ENCODE measurements around the gene MVB12B.
A peak's percentile ranks its signal among the peaks of the same experiment; 100 is the strongest.

MVB12B gene

DNA sequence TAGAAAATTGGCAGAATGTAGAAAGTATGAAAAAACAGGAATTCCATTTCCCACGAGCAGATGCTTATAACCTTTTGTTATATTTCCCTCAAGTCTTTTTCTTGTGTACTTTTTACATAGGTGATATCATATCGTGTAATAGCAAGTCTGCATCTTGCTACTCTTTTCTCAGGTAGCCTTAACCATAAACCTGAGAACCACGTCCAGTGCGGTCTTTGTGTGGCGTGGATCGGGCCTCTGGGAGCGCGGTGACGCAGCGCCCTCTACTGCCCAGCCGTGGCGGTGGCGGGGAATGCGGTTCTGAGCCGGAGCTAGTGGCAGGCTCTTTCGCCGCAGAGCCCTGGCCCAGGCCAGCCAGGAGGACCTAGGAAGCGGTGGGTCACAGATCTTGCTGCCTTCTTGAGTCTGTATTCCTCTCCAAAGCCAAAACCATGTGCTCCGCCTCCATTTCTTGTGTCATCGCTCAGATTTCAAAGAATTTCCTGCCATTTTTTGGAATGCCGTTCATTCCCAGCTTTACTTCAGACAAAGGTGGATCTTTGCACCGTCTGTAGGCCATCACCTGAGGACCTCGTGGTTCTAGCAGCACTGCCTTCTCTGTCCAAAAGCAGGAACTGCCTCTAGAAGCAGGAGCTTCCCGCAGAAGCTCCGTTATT lies 71.9 kb downstream of the MVB12B start:
- peak; percentile 12 for FAIRE-seq
- peak; percentile 67 for DNase-seq (ENCODE audit: extremely low spot score, insufficient read length, low read depth)

DNA sequence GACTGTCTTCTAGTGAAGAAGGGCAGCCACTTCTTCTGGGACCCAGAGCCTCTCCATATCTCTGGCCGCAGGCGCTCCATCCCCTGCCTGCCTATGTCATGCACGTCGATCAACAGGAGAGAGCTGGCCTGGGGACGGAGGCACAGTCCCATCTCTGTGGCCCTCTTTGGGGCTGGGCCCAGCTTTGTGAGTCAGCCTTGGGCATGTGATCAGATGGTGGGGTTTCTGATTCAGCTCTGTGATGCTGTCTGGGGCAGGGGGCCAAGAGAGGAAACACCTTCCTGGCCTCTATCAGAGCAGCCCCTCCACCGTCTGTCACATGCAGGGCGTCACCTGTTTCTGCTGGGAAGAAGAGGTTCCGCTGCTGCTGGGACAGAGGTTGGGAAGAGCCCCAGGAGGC lies 72.6 kb downstream of the MVB12B start:
- DNase-seq (ENCODE audit: extremely low spot score, insufficient read length, low read depth): no peak

DNA sequence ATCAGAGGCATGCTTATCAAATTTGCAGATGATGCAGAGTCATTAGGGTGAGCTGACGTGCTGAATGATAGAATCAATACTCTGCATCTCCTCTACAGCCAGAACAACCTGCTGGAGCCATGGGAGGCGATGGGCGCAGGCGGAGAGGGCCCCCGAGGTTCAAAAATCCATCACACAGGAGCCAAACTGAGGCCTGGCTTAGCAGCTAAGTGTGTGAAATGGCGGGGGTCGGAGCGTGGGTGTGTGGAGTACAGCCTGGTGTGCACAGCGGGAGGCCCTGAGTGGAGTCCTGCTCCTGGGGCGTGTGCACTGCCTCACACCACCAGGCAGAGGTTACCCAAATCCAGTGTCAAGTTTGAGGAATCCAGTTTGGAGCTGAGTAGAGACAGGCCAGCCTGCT lies 73.2 kb downstream of the MVB12B start:
- no peak for DNase-seq (ENCODE audit: extremely low spot score, insufficient read length, low read depth)
- FAIRE-seq: no peak

More for the DNA sequence above, 72.6 kb downstream of the MVB12B start:
- FAIRE-seq: no peak

DNA sequence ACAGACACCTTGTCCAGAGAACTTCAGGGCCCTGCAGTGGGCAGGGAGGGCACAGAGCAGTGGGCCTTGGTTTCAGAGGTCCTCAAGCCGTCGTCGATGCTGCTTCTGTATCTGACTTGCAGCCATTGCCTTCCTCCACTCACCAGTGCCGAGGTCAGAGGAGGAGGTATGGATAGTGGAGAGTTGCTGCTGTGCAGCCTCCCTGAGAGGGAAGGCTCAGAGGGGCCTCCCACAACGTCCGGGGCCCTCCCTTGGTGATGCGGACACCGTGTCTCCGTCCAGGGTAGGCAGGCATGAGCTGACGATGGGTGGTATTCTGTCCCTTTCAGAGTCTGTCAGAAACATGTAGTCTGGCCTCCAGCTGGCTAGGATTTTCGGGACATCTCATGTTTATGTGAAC lies 73.9 kb downstream of the MVB12B start:
- DNase-seq (ENCODE audit: extremely low spot score, insufficient read length, low read depth): no peak
- FAIRE-seq: no peak

DNA sequence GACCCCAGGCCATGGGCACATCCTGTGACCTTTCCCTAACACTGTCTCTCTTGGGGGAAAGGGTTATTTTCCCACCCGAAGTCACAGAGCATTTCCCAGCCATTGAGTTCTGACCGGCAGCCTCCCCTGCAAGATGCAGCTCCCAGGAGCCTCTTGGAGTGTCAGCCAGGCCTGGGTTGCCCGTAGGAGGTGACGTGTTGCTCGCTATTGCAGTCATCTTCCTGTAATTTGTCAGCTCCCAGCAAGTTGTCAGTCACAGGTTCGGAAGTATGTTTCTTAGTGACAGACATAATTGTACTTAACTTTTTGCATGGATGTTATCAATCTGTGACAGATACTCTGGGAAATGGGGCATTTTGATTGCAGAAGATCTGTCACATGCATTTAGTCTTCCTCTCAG lies 74.5 kb downstream of the MVB12B start:
- FAIRE-seq: no peak

DNA sequence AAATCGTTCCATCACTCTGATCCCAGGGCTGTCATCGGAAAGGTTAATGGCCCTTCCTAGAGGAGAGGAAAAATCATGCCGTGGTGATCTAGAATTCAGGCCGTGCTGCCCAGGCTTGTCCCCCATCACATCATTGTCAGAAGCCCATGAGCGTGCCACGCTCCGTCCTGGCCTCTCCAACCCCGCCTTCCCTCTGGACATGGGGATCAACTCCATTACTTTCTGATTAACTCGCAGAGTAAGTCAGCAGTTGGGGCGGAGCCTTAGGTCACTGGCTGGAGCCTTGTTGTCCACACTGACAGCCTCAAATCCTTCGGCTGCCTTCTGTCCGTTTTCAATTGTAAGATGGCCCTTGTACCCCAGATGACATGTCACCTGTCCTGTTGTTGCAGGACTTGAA lies 75.0 kb downstream of the MVB12B start:
- DNase-seq (ENCODE audit: extremely low spot score, insufficient read length, low read depth): no peak
- FAIRE-seq: no peak

More for the DNA sequence above, 74.5 kb downstream of the MVB12B start:
- no peak for DNase-seq (ENCODE audit: extremely low spot score, insufficient read length, low read depth)

DNA sequence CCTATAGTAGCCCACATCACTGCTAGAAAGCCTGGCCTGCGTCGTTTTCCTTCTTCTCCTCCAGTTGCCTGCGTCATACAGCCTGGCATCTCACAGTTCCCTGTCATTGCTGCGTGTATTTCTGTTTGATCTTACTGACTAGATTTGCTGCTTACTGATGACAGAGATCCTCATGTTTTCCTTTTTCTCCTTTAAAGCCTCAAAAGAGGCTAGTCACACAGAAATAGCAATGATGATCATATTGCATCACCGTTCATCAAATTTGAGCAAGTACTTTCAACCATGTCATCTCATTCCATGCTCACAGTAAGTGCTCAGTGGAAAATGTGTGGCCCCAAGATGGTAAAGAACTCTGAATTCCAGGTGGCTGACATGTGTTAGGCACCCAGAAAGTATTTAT lies 76.8 kb downstream of the MVB12B start:
- FAIRE-seq (no peak), DNase-seq (ENCODE audit: extremely low spot score, insufficient read length, low read depth) (no peak)

DNA sequence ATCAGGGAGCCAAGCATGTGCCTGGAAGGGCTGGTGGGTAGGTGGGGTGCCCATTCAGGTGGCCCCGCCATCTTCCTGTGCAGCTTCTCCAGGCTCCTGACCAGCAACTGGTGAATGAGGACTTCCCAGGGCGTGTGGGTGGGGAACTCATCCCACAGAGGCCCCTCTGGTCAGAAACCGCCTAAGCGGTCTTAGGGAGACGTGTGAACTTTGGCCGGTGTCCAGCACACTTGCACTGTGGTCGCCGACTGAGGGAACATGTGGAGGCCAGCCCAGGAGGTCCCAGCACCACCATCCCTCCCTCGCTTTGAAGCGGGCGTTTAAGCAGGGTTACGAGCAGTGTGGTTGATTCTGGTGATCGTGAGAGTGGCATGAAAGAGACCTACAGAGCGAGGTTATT lies 77.8 kb downstream of the MVB12B start:
- DNase-seq (ENCODE audit: extremely low spot score, insufficient read length, low read depth): no peak
- FAIRE-seq: no peak

DNA sequence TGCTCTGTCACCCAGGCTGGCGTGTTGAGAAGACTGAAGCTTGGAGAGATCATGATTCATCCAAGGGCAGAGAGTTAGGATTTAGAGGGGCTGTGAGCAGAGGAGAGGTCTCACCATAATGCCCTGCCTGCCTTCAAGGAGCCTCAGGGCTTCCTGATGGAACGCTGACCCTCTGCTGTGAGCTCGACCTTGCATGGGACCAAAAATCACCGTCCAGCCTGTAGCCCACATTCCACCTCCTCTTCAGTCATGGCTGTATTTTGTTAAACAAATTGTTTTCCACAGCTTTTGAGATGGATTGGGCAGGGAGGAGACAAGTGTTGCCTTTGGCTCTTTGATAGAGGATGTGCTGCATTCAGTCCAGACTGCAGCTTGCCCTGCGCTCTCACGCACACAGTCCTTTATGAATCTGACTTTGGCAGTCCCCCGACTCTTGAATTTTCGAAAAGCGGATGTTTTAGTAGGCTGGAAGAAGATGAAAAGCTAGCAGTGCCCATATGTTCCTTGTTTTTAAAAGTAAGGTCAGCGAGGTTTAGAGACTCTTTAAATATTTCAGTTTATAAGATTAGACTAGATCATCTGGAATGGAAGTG lies 79.5 kb downstream of the MVB12B start:
- no peak for FAIRE-seq

DNA sequence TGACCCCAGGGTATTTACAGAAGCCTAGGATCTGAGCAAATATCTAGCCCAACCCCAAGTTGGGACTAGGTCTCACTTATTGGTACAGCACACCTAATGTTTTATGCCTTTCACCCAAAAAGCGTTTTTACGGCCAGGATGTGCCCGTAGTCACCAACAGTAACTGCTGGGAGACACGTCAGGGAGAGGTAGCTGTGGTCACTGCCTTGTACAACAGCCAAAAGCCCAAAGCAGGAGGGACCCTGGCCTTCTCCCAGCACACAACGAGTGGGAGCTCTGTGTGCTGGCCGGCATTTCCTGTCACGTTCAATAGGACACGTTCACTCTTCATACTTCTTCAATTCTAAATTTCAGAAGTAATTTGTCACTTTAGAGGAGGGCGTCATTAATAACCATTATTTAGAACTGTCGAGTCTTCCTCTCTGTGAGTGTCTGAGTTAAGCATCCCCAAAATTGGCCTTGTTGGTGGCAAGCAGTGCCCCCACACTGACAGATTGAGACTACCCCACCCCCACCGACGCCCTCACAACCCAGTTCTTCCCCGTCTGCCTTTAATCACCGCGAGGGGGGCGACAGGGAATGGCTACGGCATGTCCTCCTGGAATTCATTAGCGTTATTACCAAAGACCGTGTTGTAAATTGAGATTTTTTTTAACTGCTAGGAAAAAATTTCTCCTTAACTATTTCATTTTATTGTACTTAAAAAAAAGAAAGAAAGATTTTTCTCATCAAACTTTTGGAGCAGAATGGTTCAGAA lies 80.7 kb downstream of the MVB12B start:
- FAIRE-seq (no peak), DNase-seq (ENCODE audit: extremely low spot score, insufficient read length, low read depth) (no peak)

More for the DNA sequence above, 79.5 kb downstream of the MVB12B start:
- DNase-seq (ENCODE audit: extremely low spot score, insufficient read length, low read depth): no peak

DNA sequence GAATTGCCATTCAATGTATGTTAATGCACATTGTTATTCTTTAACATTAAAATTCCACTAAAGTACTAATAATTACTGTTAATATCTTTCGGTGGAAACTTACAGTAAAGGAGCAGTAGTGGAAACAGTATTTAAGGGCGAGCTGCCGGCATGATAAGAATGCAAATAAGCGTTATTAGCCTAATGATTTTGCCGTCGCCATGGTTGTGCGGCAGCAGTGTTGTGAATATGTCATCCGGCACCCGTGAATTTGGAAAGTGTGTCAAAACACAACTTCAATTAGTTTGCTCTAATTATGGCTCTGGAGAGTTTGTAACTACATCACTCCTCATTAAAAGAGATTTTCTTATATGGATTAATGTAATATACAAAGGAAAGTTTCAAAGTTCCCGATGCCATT lies 81.4 kb downstream of the MVB12B start:
- DNase-seq (ENCODE audit: extremely low spot score, insufficient read length, low read depth) (no peak), FAIRE-seq (no peak)

DNA sequence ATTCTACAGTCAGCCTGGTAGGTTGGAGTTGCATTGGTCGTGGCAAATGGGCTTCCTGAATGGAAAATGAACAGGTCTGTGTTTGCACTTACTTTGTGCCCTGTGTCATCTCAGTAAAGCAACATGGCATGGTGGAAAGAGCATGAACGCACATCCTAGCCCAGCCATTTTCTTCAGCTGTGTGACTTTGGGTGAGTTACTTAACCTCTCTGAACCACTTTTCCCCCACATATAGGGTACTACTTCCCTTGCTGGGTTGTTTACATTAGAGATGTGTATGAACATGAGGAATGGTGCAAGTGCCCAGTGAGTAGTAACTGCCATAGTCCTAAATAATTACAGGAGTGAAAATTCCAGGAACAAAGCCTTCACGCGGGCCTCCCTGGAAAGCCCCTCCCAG lies 83.6 kb downstream of the MVB12B start:
- no peak for DNase-seq (ENCODE audit: extremely low spot score, insufficient read length, low read depth)
- FAIRE-seq: no peak

DNA sequence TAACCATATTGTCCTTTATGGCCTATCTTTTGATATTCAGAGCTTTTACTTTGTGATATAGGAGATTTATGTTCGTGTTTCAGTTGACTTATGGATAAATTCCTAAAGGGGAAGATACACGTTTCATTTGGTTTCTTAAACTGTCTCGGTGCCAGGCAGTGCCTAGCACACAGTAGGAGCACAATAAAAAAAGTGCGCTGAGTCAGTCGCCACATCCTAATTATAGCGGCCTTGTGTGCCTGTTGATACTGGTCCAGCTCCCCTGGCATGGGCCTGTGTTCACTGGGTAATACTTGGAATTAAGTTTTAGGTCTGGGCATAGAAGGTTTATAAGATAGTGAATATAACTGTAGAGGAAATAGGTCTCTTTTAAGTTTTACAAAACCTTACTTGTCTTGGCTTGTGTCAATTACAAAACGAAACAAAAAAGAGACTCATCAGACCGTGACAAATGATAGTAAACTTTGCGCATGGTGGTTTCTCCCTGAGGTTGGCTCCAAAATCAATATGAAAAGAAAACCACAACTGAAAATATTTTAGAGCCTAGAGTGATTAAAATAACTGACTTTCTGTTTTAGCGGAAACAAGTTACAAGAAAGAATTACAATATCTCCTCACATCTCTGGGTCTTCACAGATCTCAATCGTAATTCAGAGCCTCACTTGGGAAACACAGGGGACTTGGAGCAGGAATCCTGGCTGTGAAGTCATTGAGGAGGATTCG lies 84.8 kb downstream of the MVB12B start:
- FAIRE-seq (peak; percentile 93), DNase-seq (ENCODE audit: extremely low spot score, insufficient read length, low read depth) (peak; percentile 54)

DNA sequence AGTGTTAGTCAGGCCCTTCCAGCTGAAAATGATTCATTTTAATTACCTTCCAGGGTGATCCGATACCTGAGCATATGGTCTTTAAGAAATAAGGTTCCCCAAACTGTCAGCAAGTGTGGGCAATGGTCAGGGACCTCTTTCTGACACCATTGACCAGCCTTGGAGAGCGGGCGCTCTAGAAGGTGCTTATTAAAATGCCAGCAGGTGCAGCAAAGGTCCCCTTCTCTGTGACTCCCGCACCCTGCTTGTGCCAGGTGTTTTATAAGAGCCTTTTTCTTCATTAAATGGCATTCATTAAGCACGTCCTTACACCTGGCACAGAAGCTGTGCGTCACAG lies 85.3 kb downstream of the MVB12B start:
- DNase-seq (ENCODE audit: extremely low spot score, insufficient read length, low read depth) (no peak), FAIRE-seq (no peak)

DNA sequence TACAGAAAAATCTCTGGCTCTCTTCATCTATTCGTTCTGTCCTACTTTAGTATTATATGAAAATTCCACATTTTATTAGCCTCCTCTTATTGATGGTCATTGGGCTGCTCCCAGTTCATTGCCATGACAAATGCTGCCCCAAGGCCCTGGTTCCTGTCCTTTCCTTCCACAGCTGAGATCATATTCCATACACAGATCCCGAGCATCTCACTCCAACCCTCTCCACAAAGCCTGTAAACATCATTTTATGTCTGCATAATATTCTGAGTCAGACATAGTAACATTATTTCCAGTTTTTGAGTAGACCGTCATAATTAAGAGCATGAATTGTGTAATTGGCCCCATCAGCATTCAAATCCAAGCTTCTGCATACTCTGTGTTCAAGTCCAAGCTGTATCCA lies 86.3 kb downstream of the MVB12B start:
- FAIRE-seq (no peak), DNase-seq (ENCODE audit: extremely low spot score, insufficient read length, low read depth) (no peak)

DNA sequence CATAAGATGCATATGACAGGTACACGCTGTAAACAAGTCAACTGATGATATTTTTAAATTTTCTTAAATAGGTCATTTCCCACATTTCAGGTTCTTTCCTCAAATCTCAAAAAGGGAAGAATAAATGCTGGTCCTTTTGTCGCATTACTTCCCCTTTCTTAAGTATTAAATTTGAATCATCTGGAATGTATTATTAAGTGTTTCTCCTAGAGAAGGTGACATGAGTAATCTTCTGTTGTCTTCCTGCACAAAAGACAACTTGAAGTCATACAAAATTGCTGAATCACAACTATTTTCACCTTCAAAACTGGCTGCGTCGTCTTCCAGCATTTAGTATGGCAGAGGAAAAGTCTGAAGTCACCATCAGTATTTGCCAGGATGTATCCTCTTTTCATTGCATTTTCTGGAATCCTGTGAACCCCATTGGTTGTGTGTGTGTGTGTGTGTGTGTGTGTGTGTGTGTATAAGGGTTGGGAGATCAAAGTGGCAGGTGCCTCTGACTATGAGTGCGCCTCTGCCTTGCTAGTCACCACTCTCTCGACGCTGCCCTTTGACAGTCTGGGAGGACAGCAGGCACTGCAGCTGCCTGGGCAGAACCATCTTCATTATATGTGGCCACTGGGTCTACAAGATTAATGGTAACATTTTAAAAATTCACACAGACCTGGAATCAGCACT lies 86.9 kb downstream of the MVB12B start:
- FAIRE-seq (no peak), DNase-seq (ENCODE audit: extremely low spot score, insufficient read length, low read depth) (no peak)

DNA sequence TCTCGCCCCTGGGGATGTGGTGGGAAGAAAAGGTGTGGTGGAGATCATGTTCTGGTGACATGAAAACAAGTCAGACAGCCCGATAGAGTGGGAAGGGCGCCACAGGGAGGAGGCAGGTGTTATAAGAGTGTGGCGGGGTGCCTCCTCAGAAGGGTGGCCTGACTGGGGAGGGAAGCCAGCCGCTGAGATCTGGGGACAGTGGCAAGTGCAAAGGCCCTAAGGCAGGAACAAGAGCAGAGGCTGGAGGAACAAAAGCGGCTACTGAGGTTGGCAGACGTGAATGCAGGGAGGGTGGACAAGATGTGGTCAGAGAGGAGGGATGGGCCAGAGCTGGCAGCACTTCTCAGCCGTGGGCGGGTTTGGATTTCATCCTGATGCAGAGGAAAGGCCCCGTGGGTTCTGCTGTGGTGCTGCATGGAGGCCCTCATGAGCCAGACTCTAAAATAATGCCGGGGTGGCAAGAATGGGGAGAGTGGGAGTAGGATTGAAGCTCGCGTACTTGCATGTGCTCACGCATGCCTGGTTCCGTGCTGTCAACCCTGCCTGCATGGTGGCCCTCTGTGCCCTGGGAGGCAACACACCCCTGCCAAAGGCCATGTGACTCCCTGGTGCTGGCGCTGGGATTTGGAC lies 89.2 kb downstream of the MVB12B start:
- no peak for DNase-seq (ENCODE audit: extremely low spot score, insufficient read length, low read depth)
- FAIRE-seq: no peak

DNA sequence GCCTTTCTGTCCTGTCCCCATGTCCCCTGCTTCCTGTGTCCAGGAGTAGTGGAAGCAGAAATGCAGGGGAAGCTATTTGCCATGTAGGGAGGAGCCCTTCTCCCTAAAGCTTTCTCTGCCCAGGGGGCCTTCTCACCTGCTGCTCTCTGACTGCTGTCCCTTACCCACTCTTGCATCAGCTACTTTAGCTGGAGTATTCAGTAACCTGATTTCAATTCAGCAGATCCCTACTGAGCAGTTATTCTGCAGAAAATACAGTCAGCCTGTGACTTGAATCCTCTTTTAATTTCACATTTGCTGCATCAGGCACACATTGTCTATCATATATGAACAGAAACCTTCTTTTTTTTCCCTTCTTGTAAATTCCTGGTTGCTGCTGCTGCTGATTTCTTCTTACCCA lies 90.4 kb downstream of the MVB12B start:
- DNase-seq (ENCODE audit: extremely low spot score, insufficient read length, low read depth): no peak

DNA sequence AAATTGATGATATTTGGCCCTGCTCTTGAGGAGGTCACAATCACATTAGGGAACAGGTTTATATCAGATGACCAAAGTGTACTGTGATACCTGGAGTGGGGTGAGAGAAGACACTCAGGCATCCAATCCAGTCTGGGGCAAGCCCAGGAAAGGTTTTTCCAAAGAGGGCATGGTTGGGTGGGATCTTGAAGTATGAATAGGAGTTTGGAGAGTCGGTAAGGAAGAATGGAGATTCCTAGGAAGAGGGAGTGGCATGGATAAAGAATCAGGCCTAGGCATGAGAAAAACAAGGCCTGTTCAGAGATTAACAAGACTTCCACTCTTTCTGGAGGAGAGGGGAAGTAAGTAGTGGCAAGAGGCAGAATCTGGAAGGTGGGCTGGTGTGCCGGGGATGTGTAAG lies 91.1 kb downstream of the MVB12B start:
- FAIRE-seq: no peak
- DNase-seq (ENCODE audit: extremely low spot score, insufficient read length, low read depth): no peak

More for the DNA sequence above, 90.4 kb downstream of the MVB12B start:
- FAIRE-seq: no peak

DNA sequence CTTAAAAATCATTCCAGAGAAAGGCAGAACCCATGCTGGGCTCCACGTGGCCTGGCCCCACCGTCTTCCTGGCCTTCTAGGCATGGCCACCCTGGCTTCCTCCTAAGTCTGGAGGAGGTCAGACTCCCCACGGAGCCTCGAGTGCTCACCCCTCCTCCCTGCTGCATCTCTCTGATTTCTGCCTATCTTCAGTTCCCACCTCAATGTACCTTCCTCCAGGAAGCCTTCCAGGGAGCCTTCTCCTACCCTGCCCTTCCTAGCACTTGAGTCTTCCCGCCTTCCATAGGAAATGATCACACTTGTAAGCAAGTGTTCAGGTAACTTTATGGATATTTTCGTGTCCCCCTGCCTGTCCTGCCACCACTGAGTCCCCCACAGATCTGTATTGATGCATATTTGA lies 92.0 kb downstream of the MVB12B start:
- FAIRE-seq (no peak), DNase-seq (ENCODE audit: extremely low spot score, insufficient read length, low read depth) (no peak)
